ENCODE data around the gene VWA3A.
"Not testable (repeated sequence)": the region's sequence is repeated elsewhere in the genome, so short reads cannot be mapped to it uniquely, and the experiment has no call there.

VWA3A gene

DNA sequence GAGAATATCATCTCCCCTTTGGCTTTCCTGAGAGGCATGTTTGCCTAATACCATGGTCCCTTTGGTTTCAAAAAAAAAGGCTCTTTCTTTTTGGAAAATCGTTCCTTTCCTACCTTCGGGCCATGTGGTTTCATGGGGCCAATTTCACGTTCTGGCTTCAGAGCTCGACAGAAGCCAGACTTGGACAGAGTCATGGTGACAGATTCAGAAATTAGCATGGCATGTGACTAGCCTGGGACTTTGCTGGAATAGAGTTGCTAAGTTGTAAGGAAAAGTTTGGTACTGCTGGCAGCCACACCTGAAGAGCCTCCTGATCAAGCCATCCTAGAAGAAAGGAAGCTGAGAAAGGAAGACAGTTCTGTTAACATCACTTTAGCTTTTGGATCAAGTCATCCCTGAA lies 2.4 kb upstream of the VWA3A start:
- no peak for DNase-seq (ENCODE audit: low read depth in 2 of 2)

DNA sequence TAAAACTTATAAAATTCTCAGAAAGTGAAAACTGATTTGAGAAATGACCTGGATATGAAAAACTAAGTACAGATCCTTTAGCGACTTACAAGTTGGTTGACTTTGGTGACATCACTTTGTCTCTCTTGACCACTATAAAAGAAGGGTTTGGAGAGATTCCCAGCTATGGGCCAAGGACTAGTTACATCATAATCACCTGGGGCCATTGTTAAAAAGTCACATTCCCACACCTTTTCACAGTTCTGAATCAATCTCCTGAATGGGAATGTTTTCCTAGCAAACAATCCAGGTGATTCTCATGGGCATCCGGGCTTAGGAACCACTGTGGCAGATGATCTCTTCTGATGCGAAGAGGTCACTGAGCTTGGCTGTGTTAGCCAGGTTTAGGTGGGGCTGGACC lies 620 bp upstream of the VWA3A start:
- no peak for DNase-seq (ENCODE audit: low read depth in 2 of 2)

DNA sequence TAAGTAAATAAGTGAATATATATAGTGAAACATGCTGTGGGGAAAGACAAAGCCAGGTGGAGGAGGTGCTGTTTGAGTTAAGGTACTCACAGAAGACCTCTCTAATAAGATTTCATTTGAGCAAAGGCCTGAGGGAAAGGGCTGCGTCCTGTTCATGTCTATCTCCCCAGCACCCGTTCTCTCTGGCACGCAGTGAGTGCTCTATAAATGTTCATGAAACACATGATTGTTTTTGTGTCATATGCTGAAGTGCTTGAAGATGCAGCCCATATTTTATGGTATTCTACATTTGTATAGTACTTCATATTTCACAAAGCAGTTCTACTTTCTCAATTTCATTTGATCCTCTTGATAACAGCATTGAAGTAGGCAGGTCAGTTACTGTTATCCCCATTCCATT lies 990 bp downstream of the VWA3A start:
- no peak for DNase-seq (ENCODE audit: low read depth in 2 of 2)

GRCh38 chr16:22093996-22094395 lies 1.7 kb downstream of the VWA3A start:
- no peak for DNase-seq (ENCODE audit: low read depth in 2 of 2)

GRCh38 chr16:22098405-22099255 lies 6.3 kb downstream of the VWA3A start:
- DNase-seq (ENCODE audit: low read depth in 2 of 2): no peak

DNA sequence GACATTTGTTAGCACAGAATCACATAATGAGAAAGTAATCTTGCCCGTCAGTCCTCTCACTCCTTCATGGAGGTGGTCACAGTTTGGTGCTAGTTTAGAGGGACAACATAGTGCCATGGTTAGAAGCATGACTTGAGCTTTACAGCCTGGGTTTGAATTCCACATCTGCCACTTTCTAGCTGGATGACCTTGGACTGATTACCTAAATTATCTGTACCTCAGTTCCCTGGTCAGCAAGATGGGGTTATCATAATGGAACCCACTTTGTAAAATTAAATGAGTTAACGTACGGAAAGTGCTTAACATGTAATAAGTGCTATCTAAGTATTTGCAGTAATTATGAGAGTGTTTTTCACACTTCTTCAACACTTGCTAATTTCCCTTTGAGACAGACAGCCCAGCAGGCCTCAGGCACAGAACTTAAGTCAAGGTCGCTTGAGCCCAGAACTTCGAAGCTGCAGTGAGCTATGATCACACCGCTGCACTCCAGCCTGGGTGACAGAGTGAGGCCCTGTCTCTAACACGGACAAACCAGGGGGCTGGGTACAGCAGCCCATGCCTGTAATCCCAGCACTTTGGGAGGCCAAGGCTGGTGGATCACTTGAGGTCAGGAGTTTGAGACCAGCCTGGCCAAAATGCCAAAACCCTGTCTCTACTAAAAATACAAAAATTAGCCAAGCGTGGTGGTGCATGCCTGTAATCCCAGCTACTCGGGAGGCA lies 7.1 kb downstream of the VWA3A start:
- DNase-seq (ENCODE audit: low read depth in 2 of 2): no peak

DNA sequence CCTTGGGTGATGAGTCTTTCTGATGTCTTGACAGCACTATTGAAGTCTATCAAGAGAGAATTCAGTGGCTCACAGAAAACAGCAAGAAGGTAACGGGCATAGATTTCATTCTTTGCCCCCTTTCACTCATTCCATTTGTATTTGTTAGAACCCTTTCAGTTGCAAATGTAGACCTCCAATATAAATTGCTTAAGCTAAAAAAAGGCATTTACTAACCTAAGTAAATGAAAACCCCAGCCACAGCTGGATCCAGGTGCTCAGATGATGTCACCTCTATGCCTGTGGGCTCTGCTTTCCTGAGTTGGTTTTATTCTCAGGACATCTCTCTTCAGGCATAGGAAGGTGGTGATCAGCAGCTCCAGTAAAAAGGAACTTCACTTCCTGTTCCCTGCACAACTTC lies 11.1 kb downstream of the VWA3A start:
- DNase-seq (ENCODE audit: low read depth in 2 of 2): no peak

- DNase-seq (ENCODE audit: low read depth in 2 of 2): no peak
Measured at GRCh38 chr16:22109258-22109898, 17.0 kb downstream of the VWA3A start.

DNA sequence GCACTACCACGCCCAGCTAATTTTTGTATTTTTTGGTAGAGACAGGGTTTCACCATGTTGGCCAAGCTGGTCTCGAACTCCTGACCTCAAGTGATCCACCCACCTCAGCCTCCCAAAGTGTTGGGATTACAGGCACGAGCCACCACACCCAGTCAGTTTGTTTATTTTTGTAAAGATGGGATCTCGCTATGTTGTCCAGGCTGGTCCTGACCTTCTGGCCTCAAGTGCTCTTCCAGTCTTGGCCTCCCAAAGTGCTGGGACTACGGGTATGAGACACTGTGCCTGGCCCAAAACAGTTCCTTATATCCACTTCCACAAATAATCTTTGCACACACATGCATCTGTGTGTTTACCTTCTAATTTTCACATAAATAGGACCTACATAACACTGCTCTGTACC lies 19.3 kb downstream of the VWA3A start:
- DNase-seq (ENCODE audit: low read depth in 2 of 2): not testable (repeated sequence)

DNA sequence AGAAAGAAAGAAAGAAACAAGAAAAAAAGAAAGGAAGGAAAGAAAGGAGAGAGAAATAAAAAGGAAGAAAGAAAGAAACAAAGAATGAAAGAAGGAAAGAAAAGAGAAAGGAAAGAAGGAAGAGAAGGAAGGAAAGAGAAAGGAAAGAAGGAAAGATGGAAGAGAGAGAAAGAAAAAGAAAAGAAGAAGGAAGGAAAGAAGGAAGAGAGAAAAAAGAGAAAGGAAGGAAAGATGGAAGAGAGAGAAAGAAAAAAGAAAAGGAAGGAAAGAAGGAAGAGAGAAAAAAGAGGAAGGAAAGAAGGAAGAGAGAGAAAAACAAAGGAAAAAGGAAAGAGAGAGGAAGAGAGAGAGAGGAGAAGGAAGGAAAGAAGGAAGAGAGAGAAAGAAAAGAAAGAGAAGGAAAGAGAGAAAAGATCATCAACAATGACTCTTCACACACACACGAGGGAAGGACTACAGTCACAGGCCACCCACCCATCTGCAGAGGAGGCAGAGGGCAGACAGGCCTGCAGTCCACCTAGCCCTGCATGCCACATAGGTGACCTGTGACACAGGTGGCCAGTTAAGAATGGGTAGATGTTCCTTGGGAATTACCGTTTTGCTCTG lies 23.9 kb downstream of the VWA3A start:
- no peak for DNase-seq (ENCODE audit: low read depth in 2 of 2)

DNA sequence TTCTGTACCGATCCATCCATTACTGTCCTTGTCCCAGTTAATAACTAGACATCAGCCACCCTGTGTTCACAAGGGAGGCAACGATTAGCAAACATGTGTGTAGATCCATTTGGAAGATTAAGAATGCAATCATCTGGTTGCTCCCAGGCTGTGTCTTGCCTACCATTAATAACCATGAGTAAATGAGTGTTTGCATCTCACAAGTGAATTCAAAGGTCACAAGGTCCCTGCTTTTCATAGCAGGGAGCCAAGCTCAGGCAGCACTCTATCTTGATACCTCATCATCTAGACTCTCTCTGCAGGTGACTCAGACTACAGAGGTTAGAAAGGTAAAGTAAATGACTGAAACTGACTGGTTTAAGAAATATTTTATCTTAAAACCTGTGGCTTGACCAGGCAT lies 25.3 kb downstream of the VWA3A start:
- DNase-seq (ENCODE audit: low read depth in 2 of 2): no peak

GRCh38 chr16:22120440-22120839 lies 28.1 kb downstream of the VWA3A start:
- DNase-seq (ENCODE audit: low read depth in 2 of 2): no peak

DNA sequence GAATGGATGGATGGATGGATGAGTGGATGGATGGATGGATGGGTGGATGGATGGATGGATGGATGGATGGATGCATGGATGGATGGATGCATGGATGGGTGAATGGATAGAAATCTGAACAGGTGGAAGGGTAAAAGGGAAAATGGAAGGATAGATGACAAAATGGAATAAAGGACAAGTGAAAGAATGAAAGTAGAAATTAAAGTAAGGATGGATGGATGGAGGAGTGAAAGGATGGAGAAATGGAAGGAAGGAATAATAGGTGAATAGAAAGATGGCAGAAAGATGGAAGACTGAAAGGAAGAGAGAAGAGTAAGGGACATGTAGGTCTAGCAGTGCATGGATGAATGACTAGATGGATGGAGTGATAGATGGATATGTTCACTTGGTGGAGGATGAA lies 29.9 kb downstream of the VWA3A start:
- no peak for DNase-seq (ENCODE audit: low read depth in 2 of 2)

- no peak for DNase-seq (ENCODE audit: low read depth in 2 of 2)
Measured at GRCh38 chr16:22123146-22123545, 30.8 kb downstream of the VWA3A start.

DNA sequence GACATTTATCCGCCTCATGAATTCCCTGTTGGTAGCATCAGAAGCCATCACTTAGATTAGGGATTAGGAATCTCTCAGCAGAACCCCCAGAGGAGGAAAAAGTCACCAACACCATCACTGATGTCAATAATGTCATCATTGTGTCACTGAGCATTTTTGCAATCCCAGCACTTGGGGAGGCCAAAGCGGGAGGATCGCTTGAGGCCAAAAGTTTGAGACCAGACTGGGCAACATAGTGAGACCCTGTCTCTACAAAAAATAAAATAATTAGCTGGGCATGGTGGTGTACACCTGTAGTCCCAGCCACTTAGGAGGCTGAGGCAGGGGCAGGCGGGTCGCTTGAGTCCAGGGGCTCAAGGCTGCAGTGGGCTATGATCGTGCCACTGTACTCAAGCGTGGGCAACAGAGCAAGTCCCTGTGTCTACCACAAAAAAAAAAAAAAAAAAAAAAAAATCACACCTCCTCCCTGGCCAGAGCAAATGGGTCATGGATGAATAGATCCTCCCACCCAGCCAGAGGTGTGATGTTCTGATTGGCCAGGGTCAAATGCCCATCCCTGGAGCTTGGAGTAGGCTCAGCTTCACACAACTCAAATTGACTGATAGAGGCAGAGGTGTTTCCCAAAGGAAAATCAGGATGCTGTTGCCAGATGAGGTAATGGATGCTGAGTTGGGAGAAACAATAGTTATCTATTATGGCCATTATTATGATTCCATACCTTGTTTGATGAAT lies 31.6 kb downstream of the VWA3A start:
- no peak for DNase-seq (ENCODE audit: low read depth in 2 of 2)

- no peak for DNase-seq (ENCODE audit: low read depth in 2 of 2)
Measured at GRCh38 chr16:22124583-22125284, 32.4 kb downstream of the VWA3A start.

GRCh38 chr16:22126037-22126558 lies 33.8 kb downstream of the VWA3A start:
- DNase-seq (ENCODE audit: low read depth in 2 of 2): no peak

DNA sequence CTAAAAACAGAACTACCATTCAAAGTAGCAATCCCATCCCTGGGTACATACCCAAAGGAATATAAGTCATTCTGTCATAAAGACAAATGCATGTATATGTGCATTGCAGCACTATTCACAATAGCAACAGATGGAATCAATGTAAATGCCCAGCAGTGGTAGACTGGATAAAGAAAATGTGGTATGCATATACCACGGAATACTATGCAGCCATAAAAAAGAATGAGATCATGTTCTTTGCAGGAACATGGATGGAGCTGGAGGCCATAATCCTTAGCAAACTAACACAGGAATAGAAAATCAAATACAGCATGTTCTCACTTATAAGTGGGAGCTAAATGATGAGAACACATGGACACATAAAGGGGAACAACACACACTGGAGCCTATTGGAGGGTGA lies 36.2 kb downstream of the VWA3A start:
- DNase-seq (ENCODE audit: low read depth in 2 of 2): not testable (repeated sequence)

DNA sequence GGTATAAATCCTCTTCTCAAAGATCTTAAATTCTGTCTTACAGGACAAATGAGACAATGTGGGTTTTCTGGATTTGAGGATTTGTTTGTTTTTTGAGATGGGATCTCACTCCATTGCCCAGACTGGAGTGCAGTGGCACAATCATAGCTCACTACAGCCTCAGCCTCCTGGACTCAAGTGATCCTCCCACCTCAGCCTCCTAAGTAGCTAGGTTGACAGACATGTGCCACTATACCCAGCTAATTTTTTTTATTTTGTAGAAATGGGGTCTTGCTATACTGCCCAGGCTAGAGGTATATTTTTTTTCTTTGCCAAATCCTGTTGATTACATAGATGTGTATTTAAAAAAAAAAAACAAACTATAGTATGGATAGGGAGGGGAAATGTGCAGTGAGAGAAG lies 38.2 kb downstream of the VWA3A start:
- DNase-seq (ENCODE audit: low read depth in 2 of 2): no peak

DNA sequence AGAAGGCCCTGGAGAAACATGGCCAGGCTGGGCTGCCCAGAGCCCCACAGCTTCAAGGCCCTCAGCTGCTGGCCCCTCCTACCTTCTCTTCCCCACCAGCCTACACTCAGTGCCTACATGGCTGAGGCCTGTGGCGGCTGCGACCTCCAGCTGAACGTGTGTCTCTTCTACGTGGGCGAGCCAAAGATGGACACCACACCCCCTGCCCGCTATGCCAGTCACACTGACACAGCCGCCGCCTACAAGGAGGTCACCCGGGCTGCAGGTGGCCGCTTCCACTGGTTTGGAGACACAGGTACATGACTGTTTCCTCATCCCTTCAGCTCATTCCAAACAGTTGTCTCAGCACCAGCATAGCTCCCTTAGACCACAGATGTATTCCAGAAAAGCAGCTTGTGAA lies 40.5 kb downstream of the VWA3A start:
- DNase-seq (ENCODE audit: low read depth in 2 of 2): no peak

DNA sequence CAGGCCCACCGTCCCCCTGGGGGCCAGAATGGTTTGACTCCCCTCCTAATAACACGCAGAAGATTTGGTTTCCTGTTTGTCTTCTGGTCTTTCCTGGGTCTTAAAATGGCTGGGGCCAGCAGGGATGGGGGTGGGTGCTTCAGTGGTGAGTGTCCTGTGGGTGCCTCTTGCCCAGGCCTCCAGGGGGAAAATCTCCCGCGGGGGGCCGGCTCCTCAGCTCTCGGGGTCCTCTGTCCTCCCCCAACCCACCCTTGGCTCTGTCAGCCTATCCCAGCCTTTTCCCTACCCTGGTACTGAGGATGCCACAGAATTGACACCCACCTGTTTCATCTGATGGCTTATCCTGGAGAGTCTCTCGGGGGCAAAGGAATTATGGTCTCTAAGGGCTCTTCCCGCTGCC lies 46.1 kb downstream of the VWA3A start:
- DNase-seq (ENCODE audit: low read depth in 2 of 2): no peak

Measured in stimulated activated CD8-positive, alpha-beta memory T cell treated with anti-CD3 and anti-CD28 coated beads, Interleukin-2, amount 100 ng/mL, for 48 hours (primary cell).